MCF 10A (cell line): ENCODE data around the gene KSR1. TPM values are rescaled to one million over a fixed set of nuclear protein-coding genes. Genes with fewer than 3 reads are reported as not detected.

ENCODE experiments used
- BruUV-seq: library from RNA; stranded (reverse); fragments of 400-500 nt; replicated peaks from 2 replicates; lab custom pipeline; 2021; lab: Mats Ljungman, UMichigan
- CTCF ChIA-PET: fragments of 300-600 bp; sonication (Branson Sonifier 250); formaldehyde crosslinking; extraction: SDS; loops from one replicate; lab custom pipeline; 2021; ENCODE audit warnings: antibody characterized with exemption, inconsistent platforms; lab: Yijun Ruan, JAX
- POLR2A ChIA-PET: fragments of 300-600, 350-650 bp; sonication (Branson Sonifier 250); formaldehyde crosslinking; extraction: SDS; loops from one replicate; lab custom pipeline; 2020; ENCODE audit warnings: antibody characterized with exemption, inconsistent platforms; lab: Yijun Ruan, JAX
- DNase-seq: peaks from one replicate; pipeline ENCODE4 v3.0.0-alpha.2; 2018; ENCODE audit not compliant: unreplicated experiment
- H3K27ac Mint-ChIP-seq: one replicate; pipeline ENCODE4 v1.8.0; 2022; ENCODE audit warnings: mild to moderate bottlenecking, low read depth, mixed read lengths; ENCODE audit not compliant: unreplicated experiment
- H3K27me3 Mint-ChIP-seq: one replicate; pipeline ENCODE4 v1.8.0; 2022; ENCODE audit warnings: mixed read lengths; ENCODE audit not compliant: insufficient read depth, unreplicated experiment
- H3K36me3 Mint-ChIP-seq: one replicate; pipeline ENCODE4 v1.8.0; 2022; ENCODE audit warnings: mild to moderate bottlenecking, moderate library complexity, mixed read lengths; ENCODE audit not compliant: insufficient read depth, unreplicated experiment
- H3K4me1 Mint-ChIP-seq: one replicate; pipeline ENCODE4 v1.8.0; 2022; ENCODE audit warnings: mixed read lengths; ENCODE audit not compliant: insufficient read depth, unreplicated experiment
- H3K4me3 Mint-ChIP-seq: one replicate; pipeline ENCODE4 v1.8.0; 2022; ENCODE audit warnings: mild to moderate bottlenecking, moderate library complexity, mixed read lengths; ENCODE audit not compliant: unreplicated experiment
- H3K9me3 Mint-ChIP-seq: one replicate; pipeline ENCODE4 v1.8.0; 2022; ENCODE audit warnings: mixed read lengths; ENCODE audit not compliant: unreplicated experiment
- intact Hi-C: fragments of 100-400 bp; cut with micrococcal nuclease; formaldehyde crosslinking; loops from 2 replicates; pipeline ENCODE4 v1.14.1; 2022
- total RNA-seq: library from RNA; stranded (reverse); gene quantifications from 2 replicates; pipeline ENCODE4 v1.2.3, GENCODE V29; 2022
- TF ChIP-seq, protein P1 (sequence below): fragments of 200-600 bp; IDR thresholded peaks from one replicate; pipeline ENCODE4 v1.8.0; 2022; ENCODE audit warnings: antibody characterized with exemption, mild to moderate bottlenecking; ENCODE audit not compliant: unreplicated experiment

KSR1 gene
- total RNA-seq, 1 experiment from 2014 or later: 7.2 TPM

DNA sequence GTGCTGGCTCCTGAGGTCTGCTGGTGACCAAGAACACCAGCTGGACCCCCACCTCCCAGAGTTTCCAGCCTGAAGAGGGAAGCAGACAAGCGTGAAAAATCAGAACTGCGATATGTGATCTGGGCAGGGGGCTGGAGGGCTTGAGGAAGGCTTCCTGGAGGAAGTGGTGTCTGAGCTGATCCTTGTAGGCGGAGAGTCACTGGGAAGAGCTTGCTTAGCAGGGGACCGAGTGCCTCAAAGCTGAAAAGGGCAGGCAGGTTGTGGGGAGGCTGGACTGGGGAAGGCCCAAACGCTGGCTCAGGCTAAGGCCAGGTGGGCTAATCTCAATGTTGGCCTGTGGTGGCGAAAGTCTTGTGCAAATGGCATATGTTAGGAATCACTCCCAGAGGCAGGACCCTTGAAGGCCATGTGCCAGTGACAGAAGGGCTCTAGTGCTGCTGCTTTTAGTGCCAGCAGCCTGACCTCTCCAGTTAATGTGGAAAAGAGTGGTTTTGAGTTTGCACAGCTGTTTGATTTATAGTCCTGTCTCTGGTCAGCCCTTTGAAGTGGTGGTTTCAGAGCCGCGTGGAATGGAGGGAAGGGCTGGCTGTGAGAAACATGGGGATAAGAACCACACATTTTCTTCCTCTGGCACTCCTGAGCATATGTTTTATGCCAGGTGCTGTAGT is 89.4 kb downstream of the KSR1 start:
- H3K27ac Mint-ChIP-seq: peak overlapping the region; percentile 70
- no peak overlapping the region for H3K4me3 Mint-ChIP-seq
- ChIA-PET POLR2A (interaction anchor here (0.7 to 0.8 kb wide), 2 partner anchors 12 to 140 kb away, joined by 3 read pairs; no protein-coding TSS in a partner anchor), CTCF (interaction anchor here (0.9 to 2.5 kb wide), 5 partner anchors 11 to 192 kb away, joined by 3 to 8 read pairs (median 7); no protein-coding TSS in a partner anchor)
- H3K4me1 Mint-ChIP-seq: peaks cover 43% of the 10 kb centered on the region
- no peaks in the 10 kb centered on the region for H3K9me3 Mint-ChIP-seq
- peaks cover 6% of the 10 kb centered on the region for H3K36me3 Mint-ChIP-seq
- no TSS peak for BruUV-seq
- TF ChIP-seq, protein P1, sequence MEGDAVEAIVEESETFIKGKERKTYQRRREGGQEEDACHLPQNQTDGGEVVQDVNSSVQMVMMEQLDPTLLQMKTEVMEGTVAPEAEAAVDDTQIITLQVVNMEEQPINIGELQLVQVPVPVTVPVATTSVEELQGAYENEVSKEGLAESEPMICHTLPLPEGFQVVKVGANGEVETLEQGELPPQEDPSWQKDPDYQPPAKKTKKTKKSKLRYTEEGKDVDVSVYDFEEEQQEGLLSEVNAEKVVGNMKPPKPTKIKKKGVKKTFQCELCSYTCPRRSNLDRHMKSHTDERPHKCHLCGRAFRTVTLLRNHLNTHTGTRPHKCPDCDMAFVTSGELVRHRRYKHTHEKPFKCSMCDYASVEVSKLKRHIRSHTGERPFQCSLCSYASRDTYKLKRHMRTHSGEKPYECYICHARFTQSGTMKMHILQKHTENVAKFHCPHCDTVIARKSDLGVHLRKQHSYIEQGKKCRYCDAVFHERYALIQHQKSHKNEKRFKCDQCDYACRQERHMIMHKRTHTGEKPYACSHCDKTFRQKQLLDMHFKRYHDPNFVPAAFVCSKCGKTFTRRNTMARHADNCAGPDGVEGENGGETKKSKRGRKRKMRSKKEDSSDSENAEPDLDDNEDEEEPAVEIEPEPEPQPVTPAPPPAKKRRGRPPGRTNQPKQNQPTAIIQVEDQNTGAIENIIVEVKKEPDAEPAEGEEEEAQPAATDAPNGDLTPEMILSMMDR: no peak
- H3K27me3 Mint-ChIP-seq: no peaks in the 10 kb centered on the region
- no peak for DNase-seq
- intact Hi-C loops: no loop called here

DNA sequence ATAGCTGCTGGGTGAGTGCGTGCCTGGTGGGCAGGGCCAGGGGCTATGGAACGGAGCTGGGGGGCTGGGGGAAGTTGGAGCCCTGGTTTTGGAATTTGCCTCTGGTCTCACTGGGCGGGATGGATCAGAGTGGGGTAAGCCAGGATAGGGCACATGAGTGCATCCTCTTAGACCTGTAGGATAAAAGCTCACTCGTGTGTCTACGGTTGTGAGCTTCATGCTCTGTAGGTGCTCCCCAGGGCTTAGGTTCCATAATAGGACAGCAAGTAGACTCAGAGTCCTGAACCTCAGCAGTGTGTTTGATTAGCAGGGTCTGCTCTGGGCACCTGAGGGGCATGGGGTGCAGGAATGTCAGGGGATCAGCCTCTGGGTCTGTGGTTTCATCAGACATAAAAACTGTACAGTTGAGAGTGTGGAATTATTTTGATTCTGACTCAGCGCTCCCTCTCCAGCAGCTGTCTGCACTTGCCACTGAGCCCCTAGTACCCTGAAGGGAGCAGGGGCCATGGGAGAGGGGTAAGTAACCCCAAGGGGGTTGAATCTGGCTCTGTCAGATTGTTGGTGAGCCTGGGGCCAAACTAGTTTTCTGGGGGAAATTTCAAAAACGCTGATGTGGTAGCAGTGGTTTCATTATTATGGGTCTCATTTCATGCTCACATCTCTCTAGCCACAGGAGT is 90.5 kb downstream of the KSR1 start:
- no peaks in the 10 kb centered on the region for H3K27me3 Mint-ChIP-seq
- TF ChIP-seq, protein P1: no peak
- intact Hi-C loops: no loop called here
- peak overlapping the region; percentile 43 for H3K4me3 Mint-ChIP-seq
- H3K4me1 Mint-ChIP-seq: peaks cover 41% of the 10 kb centered on the region
- ChIA-PET CTCF (interaction anchor here (0.5 to 2.5 kb wide), 8 partner anchors 12 to 193 kb away, joined by 3 to 8 read pairs (median 4); no protein-coding TSS in a partner anchor), POLR2A (interaction anchor here (0.7 kb wide), 1 partner anchor 252 kb away, joined by 4 read pairs; no protein-coding TSS in a partner anchor)
- peak; percentile 56 for DNase-seq
- no peaks in the 10 kb centered on the region for H3K9me3 Mint-ChIP-seq
- no TSS peak for BruUV-seq
- peaks cover 13% of the 10 kb centered on the region for H3K36me3 Mint-ChIP-seq
- peak overlapping the region; percentile 29 for H3K27ac Mint-ChIP-seq

DNA sequence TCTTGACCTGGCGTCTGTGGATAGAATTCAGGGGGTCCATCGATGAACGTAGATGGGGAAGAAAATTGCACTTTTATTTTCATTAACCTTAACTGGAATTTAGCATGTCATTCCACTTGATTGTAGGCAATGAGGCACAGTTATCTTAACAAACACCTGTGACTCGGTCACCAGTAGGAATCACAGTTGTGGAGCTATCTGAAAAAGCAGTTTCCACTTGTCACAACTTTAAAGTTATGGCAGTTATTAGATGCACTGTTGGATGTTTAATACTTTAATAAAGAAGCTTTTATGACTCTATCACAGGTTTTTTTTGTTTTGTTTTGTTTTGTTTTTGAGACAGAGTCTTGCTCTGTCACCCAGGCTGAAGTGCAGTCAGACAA is 91.0 kb downstream of the KSR1 start:
- BruUV-seq: no TSS peak
- ChIA-PET POLR2A (no interaction called here), CTCF (interaction anchor here (0.7 to 2.5 kb wide), 6 partner anchors 13 to 65 kb away, joined by 3 to 8 read pairs (median 4); no protein-coding TSS in a partner anchor)
- H3K4me3 Mint-ChIP-seq: peak overlapping the region; percentile 43
- TF ChIP-seq, protein P1: no peak
- no peaks in the 10 kb centered on the region for H3K27me3 Mint-ChIP-seq
- peaks cover 13% of the 10 kb centered on the region for H3K36me3 Mint-ChIP-seq
- peak overlapping the region; percentile 29 for H3K27ac Mint-ChIP-seq
- intact Hi-C loops: no loop called here
- DNase-seq: no peak
- H3K4me1 Mint-ChIP-seq: peaks cover 43% of the 10 kb centered on the region
- H3K9me3 Mint-ChIP-seq: no peaks in the 10 kb centered on the region

DNA sequence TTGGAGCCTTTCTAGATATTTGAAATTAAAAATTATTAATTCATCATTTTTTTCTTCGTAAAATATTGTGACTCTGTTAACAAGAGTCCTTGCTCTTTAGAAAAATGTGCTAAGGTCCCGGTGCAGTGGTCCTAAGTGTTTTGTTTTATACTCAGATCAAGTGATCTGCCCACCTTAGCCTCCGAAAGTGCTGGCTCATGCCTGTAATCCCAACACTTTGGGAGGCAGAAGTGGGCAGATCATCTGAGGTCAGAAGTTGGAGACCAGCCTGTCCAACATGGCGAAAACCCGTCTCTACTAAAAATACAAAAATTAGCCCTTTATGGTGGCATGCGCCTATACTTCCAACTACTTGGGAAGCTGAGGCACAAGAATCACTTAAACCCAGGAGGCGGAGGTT is 92.1 kb downstream of the KSR1 start:
- no peaks in the 10 kb centered on the region for H3K9me3 Mint-ChIP-seq
- no peak for DNase-seq
- H3K36me3 Mint-ChIP-seq: peaks cover 13% of the 10 kb centered on the region
- H3K27me3 Mint-ChIP-seq: no peaks in the 10 kb centered on the region
- CTCF ChIA-PET: interaction anchor here (0.6 to 1.2 kb wide), 4 partner anchors 8 to 322 kb away, joined by 3 to 7 read pairs (median 4); no protein-coding TSS in a partner anchor
- BruUV-seq: no TSS peak
- TF ChIP-seq, protein P1: no peak
- intact Hi-C loops: no loop called here
- H3K4me3 Mint-ChIP-seq: no peak overlapping the region
- no peak overlapping the region for H3K27ac Mint-ChIP-seq
- H3K4me1 Mint-ChIP-seq: peaks cover 53% of the 10 kb centered on the region
- POLR2A ChIA-PET: no interaction called here
